Coronary artery (tissue), 2 donors: ENCODE results near the gene ZSCAN4.
A peak's percentile ranks its signal among the peaks of the same experiment; 100 is the strongest.

Experiments
- DNase-seq: peaks from one replicate; pipeline ENCODE4 v3.0.0-alpha.2; 2017; ENCODE audit warnings: low spot score
- H3K27ac ChIP-seq, 2 donors: fragments of 200-600 bp; sonication (generic); one replicate each; pipeline ENCODE4 v1.5.1; 2016 to 2019
- H3K4me3 ChIP-seq: fragments of 200-600 bp; sonication (generic); 2 replicates; pipeline ENCODE4 v1.5.1; 2016; ENCODE audit warnings: mild to moderate bottlenecking, moderate library complexity
- TF ChIP-seq, protein P1 (sequence below): fragments of 200-600 bp; sonication (generic); IDR thresholded peaks from one replicate; pipeline ENCODE4 v1.5.1; 2019; ENCODE audit warnings: antibody characterized with exemption

ZSCAN4 gene

DNA sequence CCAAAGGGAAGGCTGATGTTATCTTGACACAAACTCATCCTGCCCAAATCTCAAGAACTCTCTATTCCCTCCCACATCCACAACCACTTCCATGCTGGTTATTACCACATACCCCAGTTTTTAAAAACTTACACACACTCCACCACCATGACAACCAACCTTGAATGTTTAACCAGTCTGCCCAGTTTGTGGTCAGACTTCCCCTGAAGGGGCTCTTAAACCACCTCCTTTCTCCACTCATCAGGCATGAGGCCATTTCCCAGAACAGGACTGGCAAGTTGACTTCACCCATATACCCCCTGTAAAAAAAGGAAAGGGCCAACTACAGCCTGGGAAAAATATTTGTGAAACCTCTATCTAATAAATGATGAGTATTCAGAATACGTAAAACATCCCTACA lies 12.4 kb upstream of the ZSCAN4 start:
- TF ChIP-seq, protein P1, sequence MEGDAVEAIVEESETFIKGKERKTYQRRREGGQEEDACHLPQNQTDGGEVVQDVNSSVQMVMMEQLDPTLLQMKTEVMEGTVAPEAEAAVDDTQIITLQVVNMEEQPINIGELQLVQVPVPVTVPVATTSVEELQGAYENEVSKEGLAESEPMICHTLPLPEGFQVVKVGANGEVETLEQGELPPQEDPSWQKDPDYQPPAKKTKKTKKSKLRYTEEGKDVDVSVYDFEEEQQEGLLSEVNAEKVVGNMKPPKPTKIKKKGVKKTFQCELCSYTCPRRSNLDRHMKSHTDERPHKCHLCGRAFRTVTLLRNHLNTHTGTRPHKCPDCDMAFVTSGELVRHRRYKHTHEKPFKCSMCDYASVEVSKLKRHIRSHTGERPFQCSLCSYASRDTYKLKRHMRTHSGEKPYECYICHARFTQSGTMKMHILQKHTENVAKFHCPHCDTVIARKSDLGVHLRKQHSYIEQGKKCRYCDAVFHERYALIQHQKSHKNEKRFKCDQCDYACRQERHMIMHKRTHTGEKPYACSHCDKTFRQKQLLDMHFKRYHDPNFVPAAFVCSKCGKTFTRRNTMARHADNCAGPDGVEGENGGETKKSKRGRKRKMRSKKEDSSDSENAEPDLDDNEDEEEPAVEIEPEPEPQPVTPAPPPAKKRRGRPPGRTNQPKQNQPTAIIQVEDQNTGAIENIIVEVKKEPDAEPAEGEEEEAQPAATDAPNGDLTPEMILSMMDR, result no peak
- no peak overlapping the region for H3K4me3 ChIP-seq
- no peak overlapping the region for H3K27ac ChIP-seq
- no peak for DNase-seq

DNA sequence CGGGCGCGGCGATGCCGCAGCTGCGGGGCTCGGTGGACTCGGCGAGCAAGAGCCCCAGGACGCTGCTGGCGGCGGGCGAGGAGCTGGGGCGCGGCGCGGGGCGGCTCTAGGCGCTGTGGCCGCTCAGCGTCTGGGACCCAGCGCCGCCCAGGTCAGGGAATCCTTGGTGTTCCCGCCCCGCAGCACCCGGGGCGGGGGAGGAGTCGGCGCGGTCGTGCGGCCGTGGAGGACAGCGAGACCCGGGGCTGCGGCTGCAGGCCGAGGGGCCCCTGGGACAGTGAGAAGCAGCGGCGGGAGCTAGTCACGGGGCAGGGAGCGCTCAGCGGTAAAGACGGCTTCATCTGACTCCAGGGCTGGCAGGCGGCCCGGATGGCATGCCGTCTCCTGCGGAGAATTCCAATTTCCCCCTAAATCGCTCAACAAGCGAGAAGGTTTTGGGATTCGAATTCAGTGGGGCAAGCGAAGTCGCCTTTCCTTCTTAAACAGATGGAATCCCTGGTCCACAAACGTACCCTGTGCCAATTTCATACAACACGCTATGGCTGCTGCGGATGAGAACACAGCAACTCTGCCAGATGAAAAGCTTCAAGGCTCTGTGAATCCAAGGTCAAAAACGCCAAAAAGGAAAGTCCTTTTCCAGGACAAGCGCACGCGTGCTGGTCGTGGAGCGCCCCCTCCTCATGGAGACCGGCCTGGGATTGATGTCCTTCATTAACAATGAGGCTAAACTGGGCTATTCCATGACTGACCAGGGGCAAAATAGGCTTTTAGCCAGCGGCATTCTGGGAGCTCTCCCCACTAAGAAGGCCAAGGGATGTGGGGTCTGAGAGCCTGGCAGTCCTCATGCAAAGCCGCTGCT lies 4.2 kb upstream of the ZSCAN4 start:
- TF ChIP-seq, protein P1, result no peak
- DNase-seq, result no peak
- Histone ChIP-seq H3K4me3 (peak overlapping the region; percentile 71), H3K27ac (peak overlapping the region; percentile 32 to 65)

- H3K4me3 ChIP-seq, result no peak overlapping the region
- DNase-seq, result no peak
- TF ChIP-seq, protein P1, result no peak
- no peak overlapping the region for H3K27ac ChIP-seq
Measured at GRCh38 chr19:57665261-57665806, 3.4 kb upstream of the ZSCAN4 start.

- Histone ChIP-seq H3K4me3 (no peak overlapping the region), H3K27ac (no peak overlapping the region)
- TF ChIP-seq, protein P1, result no peak
- DNase-seq, result no peak
Measured at GRCh38 chr19:57667228-57667627, 1.5 kb upstream of the ZSCAN4 start.

GRCh38 chr19:57671124-57671895 lies 2.6 kb downstream of the ZSCAN4 start:
- TF ChIP-seq, protein P1, result no peak
- DNase-seq, result no peak

DNA sequence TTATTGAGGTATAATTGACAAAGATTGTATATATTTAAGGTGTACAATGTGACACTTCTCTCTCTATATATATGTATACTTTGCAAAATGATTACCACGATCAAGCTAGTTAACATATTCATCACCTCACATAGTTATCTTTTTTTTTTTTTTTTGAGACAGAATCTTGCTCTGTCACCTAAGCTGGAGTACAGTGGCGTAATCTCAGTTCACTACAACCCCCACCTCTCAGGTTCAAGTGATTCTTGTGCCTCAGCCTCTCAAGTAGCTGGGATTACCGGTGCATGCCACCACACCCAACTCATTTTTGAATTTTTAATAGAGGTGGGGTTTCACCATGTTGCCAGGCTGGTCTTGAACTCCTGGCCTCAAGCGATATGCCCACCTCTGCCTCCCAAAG lies 3.7 kb downstream of the ZSCAN4 start:
- DNase-seq, result no peak
- H3K4me3 ChIP-seq, result no peak overlapping the region
- TF ChIP-seq, protein P1, result no peak
- no peak overlapping the region for H3K27ac ChIP-seq

More at GRCh38 chr19:57671124-57671895, 2.6 kb downstream of the ZSCAN4 start:
- Histone ChIP-seq H3K4me3 (no peak overlapping the region), H3K27ac (no peak overlapping the region)
